ENCODE data around the gene NAA80. TPM values are rescaled to one million over a fixed set of nuclear protein-coding genes. Genes with fewer than 3 reads are reported as not detected.
A peak's percentile ranks its signal among the peaks of the same experiment; 100 is the strongest.

NAA80 gene, protein sequence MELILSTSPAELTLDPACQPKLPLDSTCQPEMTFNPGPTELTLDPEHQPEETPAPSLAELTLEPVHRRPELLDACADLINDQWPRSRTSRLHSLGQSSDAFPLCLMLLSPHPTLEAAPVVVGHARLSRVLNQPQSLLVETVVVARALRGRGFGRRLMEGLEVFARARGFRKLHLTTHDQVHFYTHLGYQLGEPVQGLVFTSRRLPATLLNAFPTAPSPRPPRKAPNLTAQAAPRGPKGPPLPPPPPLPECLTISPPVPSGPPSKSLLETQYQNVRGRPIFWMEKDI
- total RNA-seq (10 to 100 TPM; 35.3 to 42.9 TPM), total RNA-seq (12.1 to 21.9 reads per million in 2 donors)

DNA sequence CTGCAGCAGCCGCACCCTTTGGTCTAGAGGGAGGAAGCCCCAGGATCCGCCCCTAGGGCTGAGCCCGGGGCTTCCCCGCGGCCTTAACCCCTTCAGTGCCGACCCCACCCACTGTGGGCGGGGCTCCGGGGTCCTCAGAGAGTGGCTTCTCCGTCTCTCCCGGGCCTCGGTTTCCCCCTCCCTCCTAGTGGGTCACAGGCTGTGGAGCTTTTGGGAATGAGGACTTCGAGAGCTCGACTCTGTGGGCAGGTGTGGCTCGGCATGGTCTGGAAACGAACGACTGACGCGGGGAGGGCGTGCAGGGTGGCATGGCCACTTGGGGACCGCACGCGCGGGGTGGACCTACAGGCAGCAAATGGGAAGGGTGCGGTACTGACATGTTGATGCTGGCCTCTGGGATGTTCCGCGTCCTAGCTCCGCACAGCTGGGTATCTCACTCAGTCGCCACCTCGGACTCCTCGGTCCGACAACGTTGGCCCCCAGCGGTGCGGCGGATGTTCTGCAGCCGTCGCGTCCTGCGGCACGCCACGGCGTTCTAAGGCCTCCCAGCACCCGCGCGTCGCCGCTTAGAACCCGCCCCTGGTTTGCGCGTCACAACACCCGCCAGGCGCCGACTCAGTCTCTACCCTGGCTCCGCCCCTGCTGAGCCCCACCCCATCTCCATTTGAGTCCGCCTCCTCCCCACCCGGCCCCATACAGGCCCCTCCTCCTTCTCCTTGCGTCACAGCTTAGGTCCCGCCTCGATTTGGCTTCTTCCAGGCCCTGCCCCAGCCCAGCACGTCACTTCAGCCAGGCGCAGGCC, at the start of gene NAA80, which contains the start of gene HYAL3:
Gene NAA80 (minus strand): TSS at position 570 of the 802 bp plus-strand sequence. CDS start 1,942 bp downstream, outside the sequence.
Gene HYAL3 (minus strand): TSS at position 570 of the 802 bp plus-strand sequence. CDS start 3,803 bp downstream, outside the sequence.
- H3K9me3 ChIP-seq (ENCODE audit: control insufficient read depth, low read length, poor library complexity, severe bottlenecking) = no peaks in the 10 kb centered on the region
- Mint-ChIP-seq H3K36me3 (ENCODE audit: low read depth) (no peaks in the 10 kb centered on the region), H3K4me3 (peak within 1 kb of the TSS; percentile 96), H3K27me3 (no peaks in the 10 kb centered on the region), H3K4me1 (peaks cover 22% of the 10 kb centered on the region), H3K27ac (peak within 1 kb of the TSS; percentile 97)
- ATAC-seq (peak; percentile 87), DNase-seq (peak; percentile 97 to 99 (median 97))

DNA sequence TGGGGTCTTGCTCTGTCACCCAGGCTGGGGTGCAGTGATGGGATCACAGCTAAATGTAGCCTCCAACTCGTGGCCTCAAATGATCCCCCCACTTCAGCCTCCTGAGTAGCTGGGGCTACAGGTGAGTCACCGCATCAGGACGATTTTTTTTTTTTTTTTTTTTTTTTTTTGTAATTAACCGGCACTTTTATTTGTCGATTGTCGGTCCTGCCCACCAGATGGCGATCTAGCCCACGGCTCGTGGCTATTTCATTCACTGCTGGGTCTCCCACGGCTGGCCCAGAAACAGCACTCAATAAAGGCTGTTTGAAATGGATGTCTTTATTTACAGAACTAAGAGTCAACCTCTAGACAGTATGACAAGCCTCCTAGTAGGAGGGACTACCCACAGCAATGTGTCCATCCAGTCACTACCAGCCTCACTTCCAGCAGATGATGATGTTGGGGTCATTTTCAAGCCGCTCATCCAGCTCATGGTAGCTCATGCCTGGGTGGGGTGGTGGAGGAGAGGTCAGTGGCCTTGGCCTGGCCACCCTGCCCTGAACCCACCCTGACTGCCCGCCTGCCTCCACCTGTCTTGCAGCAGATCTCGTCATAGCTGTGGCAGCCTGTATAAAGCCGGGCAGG, 48.1 kb upstream of the NAA80 start:
- peak; percentile 16 for ATAC-seq
- DNase-seq = peak; percentile 64 to 68 (median 64)
- H3K27me3 Mint-ChIP-seq = no peaks in the 10 kb centered on the region
- peaks cover 2% of the 10 kb centered on the region for H3K36me3 Mint-ChIP-seq (ENCODE audit: low read depth)
- H3K4me1 Mint-ChIP-seq = peaks cover 35% of the 10 kb centered on the region
- H3K27ac Mint-ChIP-seq = no peak overlapping the region
- H3K4me3 Mint-ChIP-seq = no peak overlapping the region
- H3K9me3 ChIP-seq (ENCODE audit: control insufficient read depth, low read length, poor library complexity, severe bottlenecking) = no peaks in the 10 kb centered on the region

DNA sequence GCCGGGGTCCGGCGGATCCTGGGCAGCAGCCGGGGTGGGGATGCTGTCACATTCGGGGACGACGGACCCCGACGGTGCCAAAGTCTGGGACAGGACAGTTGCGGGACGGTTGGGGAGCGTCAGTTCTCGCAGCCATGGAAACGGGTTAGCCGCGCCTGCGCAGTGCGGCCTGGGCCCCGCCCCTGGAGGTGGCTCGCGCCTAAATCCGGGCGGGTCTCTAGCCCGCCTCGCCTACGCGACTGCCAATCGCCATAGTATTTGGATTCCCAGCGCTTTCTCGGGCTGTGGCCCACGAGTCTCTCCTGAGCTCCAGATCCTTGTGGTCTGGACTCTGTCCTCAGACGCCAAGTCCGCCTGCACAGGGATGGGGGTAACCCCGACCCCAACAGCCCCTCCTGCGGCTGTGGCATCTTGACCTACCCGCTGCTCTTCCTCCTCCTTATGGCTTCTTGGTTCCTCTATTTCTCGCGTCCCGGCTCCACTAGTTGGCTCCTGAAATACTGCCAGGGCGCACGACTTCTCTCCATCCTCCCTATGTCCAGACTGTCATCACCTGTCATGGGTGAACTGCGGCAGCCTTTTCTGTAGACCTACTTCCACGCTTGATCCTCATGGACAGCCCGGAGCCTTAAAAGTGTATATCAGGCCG, 46.5 kb upstream of the NAA80 start, which contains the start of gene ZMYND10:
Gene ZMYND10 (minus strand): TSS at position 147 of the 649 bp plus-strand sequence. CDS start 153 bp downstream, outside the sequence.
- Mint-ChIP-seq H3K27me3 (no peaks in the 10 kb centered on the region), H3K36me3 (ENCODE audit: low read depth) (peaks cover 2% of the 10 kb centered on the region), H3K4me3 (peak within 1 kb of the TSS; percentile 85), H3K27ac (peak within 1 kb of the TSS; percentile 24), H3K4me1 (peaks cover 34% of the 10 kb centered on the region)
- H3K9me3 ChIP-seq (ENCODE audit: control insufficient read depth, low read length, poor library complexity, severe bottlenecking) = no peaks in the 10 kb centered on the region
- DNase-seq (peak; percentile 70 to 75 (median 70)), ATAC-seq (peak; percentile 40)

DNA sequence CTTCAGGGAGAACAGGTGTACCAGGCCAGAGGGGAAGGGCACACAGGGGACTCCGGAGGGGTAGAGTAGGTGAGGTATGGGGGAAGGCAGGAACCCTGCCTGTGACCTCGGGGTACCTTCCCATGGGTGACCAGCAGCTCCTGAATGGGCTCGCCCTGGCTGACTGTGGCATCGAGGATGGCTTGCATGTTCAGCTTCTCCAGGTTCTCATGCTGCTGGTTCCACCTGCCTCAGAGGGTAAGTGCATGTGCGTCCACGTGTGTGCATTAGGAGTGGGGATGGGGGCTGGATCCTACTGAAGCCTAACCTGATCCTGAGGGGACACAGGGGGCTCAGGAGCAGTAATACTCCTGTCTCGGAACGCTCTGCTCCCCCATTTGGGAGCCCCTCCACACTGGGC, 45.8 kb upstream of the NAA80 start:
- Mint-ChIP-seq H3K36me3 (ENCODE audit: low read depth) (peaks cover under 1% of the 10 kb centered on the region), H3K27ac (no peak overlapping the region), H3K4me1 (peaks cover 28% of the 10 kb centered on the region), H3K27me3 (no peaks in the 10 kb centered on the region), H3K4me3 (peak overlapping the region; percentile 59)
- H3K9me3 ChIP-seq (ENCODE audit: control insufficient read depth, low read length, poor library complexity, severe bottlenecking) = no peaks in the 10 kb centered on the region
- no peak for DNase-seq
- no peak for ATAC-seq

DNA sequence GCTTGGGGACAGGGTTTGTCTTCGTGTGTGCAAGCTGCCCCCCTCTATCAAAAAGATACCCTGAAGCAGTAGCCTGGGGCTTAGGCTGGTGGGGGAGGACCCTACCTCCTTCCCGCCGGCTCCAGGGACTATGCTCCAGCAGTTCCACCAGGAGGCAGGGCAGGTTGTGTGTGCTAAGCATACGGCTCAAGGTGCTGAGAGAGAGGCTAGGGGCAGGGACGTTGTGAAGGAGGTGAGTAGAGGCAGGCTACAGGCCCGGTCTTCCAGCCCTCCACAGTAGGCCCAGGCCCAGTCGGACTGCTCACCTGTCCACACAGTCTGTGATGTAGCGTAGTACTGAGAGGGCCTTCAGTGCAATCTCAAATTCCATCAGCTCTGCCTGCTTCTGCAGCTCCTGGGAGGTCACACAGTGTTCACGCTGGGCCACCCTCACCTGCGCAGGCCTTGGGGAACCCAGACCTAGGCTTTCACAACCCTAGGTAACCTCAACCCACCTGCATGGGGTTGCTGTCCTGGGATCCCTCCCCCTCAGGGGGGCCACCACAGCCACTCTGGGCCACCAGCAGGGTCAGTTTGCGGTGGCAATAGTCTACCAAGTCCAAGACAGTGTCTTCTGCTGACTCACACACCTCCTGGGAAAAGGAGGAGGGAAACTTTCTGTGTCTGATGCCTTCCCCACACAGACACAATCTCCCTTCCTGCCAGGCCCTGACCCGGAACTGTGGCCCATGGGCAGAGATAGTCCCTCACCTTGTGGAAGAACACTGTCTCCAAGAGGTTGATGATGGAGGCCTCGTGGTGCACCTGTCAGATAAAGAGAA, 43.8 kb upstream of the NAA80 start:
- Mint-ChIP-seq H3K4me1 (peaks cover 39% of the 10 kb centered on the region), H3K36me3 (ENCODE audit: low read depth) (peaks cover 4% of the 10 kb centered on the region), H3K27me3 (no peaks in the 10 kb centered on the region), H3K27ac (peak overlapping the region; percentile 99), H3K4me3 (no peak overlapping the region)
- H3K9me3 ChIP-seq (ENCODE audit: control insufficient read depth, low read length, poor library complexity, severe bottlenecking) = no peaks in the 10 kb centered on the region
- ATAC-seq = no peak
- no peak for DNase-seq

DNA sequence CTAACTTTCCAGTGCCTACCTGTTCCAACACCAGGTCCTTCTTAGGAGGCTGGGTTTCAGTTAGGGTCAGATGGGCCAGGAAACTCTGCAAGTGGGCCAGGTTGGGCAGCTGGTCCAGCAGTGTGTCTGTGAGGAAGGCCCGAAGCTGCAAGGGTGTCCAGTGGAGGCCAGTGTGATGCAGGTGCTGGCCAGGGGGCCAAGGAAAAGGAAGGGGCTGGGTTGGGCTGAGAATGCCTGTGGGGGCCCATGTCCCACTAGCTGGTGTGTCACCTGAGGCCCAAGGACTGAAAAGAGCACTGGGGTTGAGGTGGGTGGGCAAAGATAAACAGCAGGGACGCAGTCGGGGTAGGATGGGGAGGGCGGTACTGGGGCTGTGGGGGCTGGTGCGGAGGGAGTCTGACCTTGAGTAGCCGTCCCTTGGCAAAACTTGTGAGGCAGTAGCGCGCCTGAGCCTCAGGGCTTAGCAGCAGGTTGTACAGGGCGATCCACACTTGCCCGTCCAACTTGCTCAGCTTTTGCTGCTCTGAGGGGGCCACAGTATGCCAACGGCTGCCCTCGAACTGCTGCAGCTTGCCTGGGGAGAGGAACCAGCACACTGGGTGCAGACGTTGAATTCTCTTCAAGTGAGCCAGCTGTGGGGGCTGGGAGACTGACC, 42.9 kb upstream of the NAA80 start:
- Mint-ChIP-seq H3K4me1 (peaks cover 40% of the 10 kb centered on the region), H3K36me3 (ENCODE audit: low read depth) (peaks cover 5% of the 10 kb centered on the region)

DNA sequence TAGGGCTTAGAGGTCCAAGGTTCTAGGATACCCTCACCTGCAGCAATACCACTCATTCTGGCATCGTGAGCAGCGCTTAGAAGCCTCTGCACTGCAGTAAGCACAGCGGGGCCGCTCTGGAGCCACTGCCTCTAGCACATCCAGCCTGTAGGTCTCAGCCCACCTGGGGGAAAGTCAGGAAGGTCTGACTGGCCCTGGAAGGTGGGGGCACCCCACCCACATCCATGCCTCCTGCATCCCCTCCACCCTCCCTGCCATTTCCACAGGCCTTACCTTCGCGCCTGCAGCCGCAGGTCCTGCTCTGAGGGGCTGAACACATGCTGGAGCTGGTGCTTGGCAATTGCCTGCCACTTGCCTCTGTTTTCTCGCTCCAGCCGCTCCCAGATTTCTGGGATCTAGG, 42.3 kb upstream of the NAA80 start:
- Mint-ChIP-seq H3K4me1 (peaks cover 41% of the 10 kb centered on the region), H3K27me3 (no peaks in the 10 kb centered on the region), H3K27ac (peak overlapping the region; percentile 99), H3K36me3 (ENCODE audit: low read depth) (peaks cover 5% of the 10 kb centered on the region), H3K4me3 (peak overlapping the region; percentile 97)
- DNase-seq (no peak), ATAC-seq (no peak)
- no peaks in the 10 kb centered on the region for H3K9me3 ChIP-seq (ENCODE audit: control insufficient read depth, low read length, poor library complexity, severe bottlenecking)

More for the DNA sequence above, 42.9 kb upstream of the NAA80 start:
- no peak for DNase-seq
- peak overlapping the region; percentile 41 for H3K4me3 Mint-ChIP-seq
- no peaks in the 10 kb centered on the region for H3K27me3 Mint-ChIP-seq
- no peak for ATAC-seq
- peak overlapping the region; percentile 99 for H3K27ac Mint-ChIP-seq
- no peaks in the 10 kb centered on the region for H3K9me3 ChIP-seq (ENCODE audit: control insufficient read depth, low read length, poor library complexity, severe bottlenecking)

DNA sequence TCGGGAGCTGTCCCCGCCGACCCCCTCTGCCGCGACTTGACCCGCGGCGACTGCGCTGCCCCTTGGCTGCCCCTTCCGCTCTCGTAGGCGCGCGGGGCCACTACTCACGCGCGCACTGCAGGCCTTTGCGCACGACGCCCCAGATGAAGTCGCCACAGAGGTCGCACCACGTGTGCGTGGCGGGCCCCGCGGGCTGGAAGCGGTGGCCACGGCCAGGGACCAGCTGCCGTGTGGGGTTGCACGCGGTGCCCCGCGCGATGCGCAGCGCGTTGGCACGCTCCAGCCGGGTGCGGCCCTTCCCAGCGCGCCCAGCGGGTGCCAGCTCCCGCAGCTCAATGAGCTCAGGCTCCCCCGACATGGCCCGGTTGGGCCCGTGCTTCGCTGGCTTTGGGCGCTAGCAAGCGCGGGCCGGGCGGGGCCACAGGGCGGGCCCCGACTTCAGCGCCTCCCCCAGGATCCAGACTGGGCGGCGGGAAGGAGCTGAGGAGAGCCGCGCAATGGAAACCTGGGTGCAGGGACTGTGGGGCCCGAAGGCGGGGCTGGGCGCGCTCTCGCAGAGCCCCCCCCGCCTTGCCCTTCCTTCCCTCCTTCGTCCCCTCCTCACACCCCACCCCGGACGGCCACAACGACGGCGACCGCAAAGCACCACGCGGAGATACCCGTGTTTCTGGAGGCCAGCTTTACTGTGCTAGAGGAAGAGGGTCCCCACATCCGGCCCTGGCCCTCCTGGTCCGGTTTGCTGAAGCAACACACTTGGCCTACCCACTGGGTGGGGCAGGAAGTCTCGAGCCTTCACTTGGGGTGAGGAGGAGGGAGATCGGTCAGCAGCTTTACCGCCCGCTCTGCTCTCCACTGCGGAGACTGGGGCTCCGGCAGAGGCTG, 41.5 kb upstream of the NAA80 start, which contains the start of gene RASSF1:
Gene RASSF1 (minus strand): TSS at position 389 of the 882 bp plus-strand sequence. CDS start 31 bp downstream, at position 358.
- DNase-seq = peak in 2 of 3 donors; percentile 61 to 62
- ATAC-seq = peak; percentile 17
- Mint-ChIP-seq H3K4me3 (peak within 1 kb of the TSS; percentile 97), H3K36me3 (ENCODE audit: low read depth) (peaks cover 5% of the 10 kb centered on the region), H3K27ac (peak within 1 kb of the TSS; percentile 99), H3K27me3 (no peaks in the 10 kb centered on the region), H3K4me1 (peaks cover 45% of the 10 kb centered on the region)
- no peaks in the 10 kb centered on the region for H3K9me3 ChIP-seq (ENCODE audit: control insufficient read depth, low read length, poor library complexity, severe bottlenecking)

DNA sequence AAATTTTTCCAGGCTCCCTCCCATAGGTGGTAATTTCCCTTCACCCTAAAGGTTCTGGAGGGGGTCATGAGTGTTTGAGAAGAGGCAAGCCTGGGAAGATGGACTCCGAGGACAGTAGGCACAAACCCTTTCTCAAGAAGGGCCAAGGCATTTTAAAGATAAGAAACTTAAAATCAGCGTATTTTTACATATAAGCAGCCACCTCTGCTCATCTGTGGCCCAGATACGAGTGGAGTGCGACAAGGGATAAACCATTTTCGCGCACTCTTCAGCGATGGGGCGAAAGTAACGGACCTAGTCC, 40.9 kb upstream of the NAA80 start:
- ATAC-seq (no peak), DNase-seq (no peak)
- H3K9me3 ChIP-seq (ENCODE audit: control insufficient read depth, low read length, poor library complexity, severe bottlenecking) = no peaks in the 10 kb centered on the region
- H3K4me3 Mint-ChIP-seq = peak overlapping the region; percentile 97
- H3K27ac Mint-ChIP-seq = peak overlapping the region; percentile 99
- H3K4me1 Mint-ChIP-seq = peaks cover 50% of the 10 kb centered on the region
- H3K36me3 Mint-ChIP-seq (ENCODE audit: low read depth) = peaks cover 5% of the 10 kb centered on the region
- H3K27me3 Mint-ChIP-seq = no peaks in the 10 kb centered on the region

DNA sequence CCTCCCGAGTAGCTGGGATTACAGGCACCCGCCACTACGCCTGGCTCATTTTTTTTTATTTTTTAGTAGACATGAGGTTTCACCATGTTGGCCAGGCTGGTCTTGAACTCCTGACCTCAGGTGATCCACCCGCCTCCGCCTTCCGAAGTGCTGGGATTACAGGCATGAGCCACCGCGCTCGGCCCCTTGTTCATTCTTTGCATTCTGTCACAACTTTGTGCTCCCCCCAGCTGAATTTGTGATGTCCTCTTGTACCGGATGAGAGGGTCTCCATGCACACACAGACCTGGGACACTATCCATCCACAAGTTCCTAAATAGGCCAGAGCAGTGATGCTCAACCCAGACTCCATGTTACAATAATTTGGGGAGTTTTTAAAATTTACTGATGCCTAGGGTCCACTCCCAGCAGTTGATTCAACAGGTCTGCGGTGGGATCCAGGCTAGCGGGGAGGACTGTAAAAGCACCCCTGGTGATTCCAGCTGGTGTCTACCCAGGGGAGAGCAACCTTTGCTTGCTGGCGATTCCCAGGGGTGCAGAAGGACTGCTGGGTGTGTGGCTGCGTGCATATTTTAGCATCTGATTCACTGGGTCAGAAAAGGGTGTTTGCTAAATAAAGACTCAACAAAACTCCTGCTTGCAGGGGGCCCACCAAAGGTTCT, 40.4 kb upstream of the NAA80 start:
- Mint-ChIP-seq H3K27ac (peak overlapping the region; percentile 99), H3K27me3 (no peaks in the 10 kb centered on the region), H3K4me3 (peak overlapping the region; percentile 97), H3K4me1 (peaks cover 51% of the 10 kb centered on the region), H3K36me3 (ENCODE audit: low read depth) (peaks cover 5% of the 10 kb centered on the region)
- no peaks in the 10 kb centered on the region for H3K9me3 ChIP-seq (ENCODE audit: control insufficient read depth, low read length, poor library complexity, severe bottlenecking)
- no peak for ATAC-seq
- no peak for DNase-seq

Data from T-helper 17 cell (primary cell).